ENCODE measurements around the gene TTLL8. TPM values are rescaled to one million over a fixed set of nuclear protein-coding genes. Genes with fewer than 3 reads are reported as not detected.

The TTLL8 gene
- polyA plus RNA-seq, 1 of the 3 experiments (the other 2 are of a cell fraction) = not detected

DNA sequence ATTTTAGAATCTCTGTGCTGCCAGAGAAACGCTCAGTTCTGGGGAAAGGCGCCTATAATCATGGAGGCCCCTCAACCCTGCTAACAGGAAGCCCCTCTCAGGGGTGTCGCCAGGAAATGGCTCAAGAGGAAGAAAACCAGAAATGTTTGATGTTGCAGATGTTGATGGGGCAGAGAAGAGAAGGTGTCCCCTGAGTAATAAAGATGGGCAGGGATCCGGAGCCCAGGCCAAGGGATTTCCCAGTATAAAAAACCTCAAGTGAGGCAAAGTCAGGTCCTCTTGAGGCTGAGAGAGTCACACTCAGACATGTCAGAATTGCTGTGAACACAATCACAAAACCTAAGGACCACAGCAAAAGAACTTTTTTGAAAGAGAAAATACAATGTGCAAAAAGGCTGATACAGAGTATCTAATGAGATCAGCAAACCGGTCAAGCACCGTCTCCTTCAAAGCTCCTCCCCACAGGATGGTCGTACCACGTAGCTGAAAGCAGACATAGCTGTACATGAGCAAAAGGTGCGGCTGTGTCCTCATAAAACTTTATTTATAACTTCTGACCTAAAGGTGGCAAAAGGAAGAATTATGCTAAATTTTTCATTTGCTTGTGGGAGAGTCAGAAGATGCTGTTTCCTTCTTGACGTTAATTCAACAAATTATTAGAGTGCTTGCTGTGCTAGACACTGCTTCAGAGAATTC is 43.9 kb upstream of the TTLL8 start (continued):
- TF ChIP-seq, protein P1, sequence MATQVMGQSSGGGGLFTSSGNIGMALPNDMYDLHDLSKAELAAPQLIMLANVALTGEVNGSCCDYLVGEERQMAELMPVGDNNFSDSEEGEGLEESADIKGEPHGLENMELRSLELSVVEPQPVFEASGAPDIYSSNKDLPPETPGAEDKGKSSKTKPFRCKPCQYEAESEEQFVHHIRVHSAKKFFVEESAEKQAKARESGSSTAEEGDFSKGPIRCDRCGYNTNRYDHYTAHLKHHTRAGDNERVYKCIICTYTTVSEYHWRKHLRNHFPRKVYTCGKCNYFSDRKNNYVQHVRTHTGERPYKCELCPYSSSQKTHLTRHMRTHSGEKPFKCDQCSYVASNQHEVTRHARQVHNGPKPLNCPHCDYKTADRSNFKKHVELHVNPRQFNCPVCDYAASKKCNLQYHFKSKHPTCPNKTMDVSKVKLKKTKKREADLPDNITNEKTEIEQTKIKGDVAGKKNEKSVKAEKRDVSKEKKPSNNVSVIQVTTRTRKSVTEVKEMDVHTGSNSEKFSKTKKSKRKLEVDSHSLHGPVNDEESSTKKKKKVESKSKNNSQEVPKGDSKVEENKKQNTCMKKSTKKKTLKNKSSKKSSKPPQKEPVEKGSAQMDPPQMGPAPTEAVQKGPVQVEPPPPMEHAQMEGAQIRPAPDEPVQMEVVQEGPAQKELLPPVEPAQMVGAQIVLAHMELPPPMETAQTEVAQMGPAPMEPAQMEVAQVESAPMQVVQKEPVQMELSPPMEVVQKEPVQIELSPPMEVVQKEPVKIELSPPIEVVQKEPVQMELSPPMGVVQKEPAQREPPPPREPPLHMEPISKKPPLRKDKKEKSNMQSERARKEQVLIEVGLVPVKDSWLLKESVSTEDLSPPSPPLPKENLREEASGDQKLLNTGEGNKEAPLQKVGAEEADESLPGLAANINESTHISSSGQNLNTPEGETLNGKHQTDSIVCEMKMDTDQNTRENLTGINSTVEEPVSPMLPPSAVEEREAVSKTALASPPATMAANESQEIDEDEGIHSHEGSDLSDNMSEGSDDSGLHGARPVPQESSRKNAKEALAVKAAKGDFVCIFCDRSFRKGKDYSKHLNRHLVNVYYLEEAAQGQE (IDR thresholded peaks at IDR 0.05; ENCODE audit: low read depth, low read length) = no peak

DNA sequence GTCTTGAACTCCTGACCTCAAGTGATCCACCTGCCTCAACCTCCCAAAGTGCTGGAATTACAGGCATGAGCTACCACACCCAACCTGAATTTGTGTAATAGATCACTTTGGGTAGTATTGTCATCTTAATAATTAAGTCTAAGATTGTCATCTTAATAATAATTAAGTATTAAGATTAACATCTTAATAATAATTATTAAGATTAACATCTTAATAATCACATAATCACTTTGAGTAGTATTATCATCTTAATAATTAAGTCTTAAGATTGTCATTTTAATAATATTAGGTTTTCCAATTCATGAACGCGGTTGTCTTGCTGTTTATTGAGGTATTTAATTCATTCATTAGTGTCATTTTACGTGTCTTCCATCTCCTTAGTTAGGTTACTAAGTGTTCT is 40.0 kb upstream of the TTLL8 start:
- no peak for DNase-seq
- Histone ChIP-seq H3K4me3 (ENCODE audit: low read depth in 2 of 2, low read length in 1 of 2) (no peak overlapping the region), H4K20me1 (ENCODE audit: insufficient read depth) (no peaks in the 10 kb centered on the region), H3K4me1 (ENCODE audit: control insufficient read depth in 1 of 2, insufficient read depth in 2 of 2, low read depth in 1 of 2, low read length in 1 of 2) (no peaks in the 10 kb centered on the region), H3K9me3 (no peaks in the 10 kb centered on the region), H3K79me2 (ENCODE audit: insufficient read depth) (no peaks in the 10 kb centered on the region), H3K27ac (ENCODE audit: low read depth in 2 of 2, low read length in 1 of 2) (no peak overlapping the region), H3K27me3 (ENCODE audit: insufficient read depth) (no peaks in the 10 kb centered on the region; the same call in 1 of the 2 replicates), H3K9me2 (no peaks in the 10 kb centered on the region), H3K9ac (no peak overlapping the region), H3F3A (replicated peaks; ENCODE audit: insufficient read depth) (no peaks in the 10 kb centered on the region), H3K36me3 (replicated peaks in 1 of 2; ENCODE audit: control insufficient read depth in 1 of 2, insufficient read depth in 2 of 2, low read length in 1 of 2) (no peaks in the 10 kb centered on the region), H2AFZ (ENCODE audit: low read depth) (no peak overlapping the region), H3K4me2 (no peak overlapping the region)
- POLR2A ChIA-PET = no interaction called here
- 72% methylated on average over 3 of the region's 3 CpGs for WGBS (ENCODE audit: low lambda C conversion rate)
- CTCF ChIA-PET = no interaction called here
- TF ChIP-seq NRF1 (IDR thresholded peaks at IDR 0.05; ENCODE audit: low read depth, low read length) (no peak), MXI1 (IDR thresholded peaks at IDR 0.05; ENCODE audit: low read depth, low read length) (no peak)

DNA sequence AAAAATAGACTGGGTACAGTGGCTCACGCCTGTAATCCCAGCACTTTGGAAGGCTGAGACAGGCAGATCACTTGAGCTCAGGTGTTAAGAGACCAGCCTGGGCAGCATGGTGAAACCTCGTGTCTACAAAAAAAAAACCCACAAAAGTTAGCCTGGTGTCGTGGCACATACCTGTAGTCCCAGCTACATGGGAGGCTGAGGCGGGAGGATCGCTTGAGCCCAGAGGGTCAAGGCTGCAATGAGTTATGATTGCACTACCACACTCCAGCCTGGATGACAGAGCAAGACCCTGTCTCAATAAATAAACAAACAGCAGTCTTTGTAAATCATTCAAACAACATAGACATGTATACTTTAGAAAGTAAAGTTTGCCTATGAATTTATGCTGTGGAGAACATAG is 34.2 kb upstream of the TTLL8 start:
- H4K20me1 ChIP-seq (ENCODE audit: insufficient read depth) = no peaks in the 10 kb centered on the region
- ChIA-PET CTCF (no interaction called here), POLR2A (no interaction called here)
- peaks cover 0 to 8% of the 10 kb centered on the region in 2 experiments; a peak in 1 of 4 replicates for H3K4me1 ChIP-seq (ENCODE audit: control insufficient read depth in 1 of 2, insufficient read depth in 2 of 2, low read depth in 1 of 2, low read length in 1 of 2)
- H3K36me3 ChIP-seq (replicated peaks in 1 of 2; ENCODE audit: control insufficient read depth in 1 of 2, insufficient read depth in 2 of 2, low read length in 1 of 2) = no peaks in the 10 kb centered on the region
- WGBS (ENCODE audit: low lambda C conversion rate) = 74% methylated on average over 5 of the region's 5 CpGs
- H3F3A ChIP-seq (replicated peaks; ENCODE audit: insufficient read depth) = no peaks in the 10 kb centered on the region
- H3K79me2 ChIP-seq (ENCODE audit: insufficient read depth) = no peaks in the 10 kb centered on the region
- no peak for DNase-seq
- no peak overlapping the region for H2AFZ ChIP-seq (ENCODE audit: low read depth)
- no peak overlapping the region for H3K9ac ChIP-seq
- no peaks in the 10 kb centered on the region for H3K9me2 ChIP-seq
- H3K9me3 ChIP-seq = no peaks in the 10 kb centered on the region; the same call in 1 of the 2 replicates
- no peak overlapping the region for H3K27ac ChIP-seq (ENCODE audit: low read depth in 2 of 2, low read length in 1 of 2)
- no peak overlapping the region for H3K4me3 ChIP-seq (ENCODE audit: low read depth in 2 of 2, low read length in 1 of 2)
- H3K4me2 ChIP-seq = no peak overlapping the region
- no peaks in the 10 kb centered on the region; the same call in 1 of the 2 replicates for H3K27me3 ChIP-seq (ENCODE audit: insufficient read depth)
- TF ChIP-seq ELF1 (IDR thresholded peaks at IDR 0.05) = no peak
- TF ChIP-seq NRF1 (IDR thresholded peaks at IDR 0.05; ENCODE audit: low read depth, low read length) = no peak
- TF ChIP-seq NFIC (IDR thresholded peaks at IDR 0.05; ENCODE audit: borderline replicate concordance) = no peak
- no peak for TF ChIP-seq FOSL2 (IDR thresholded peaks at IDR 0.05; ENCODE audit: borderline replicate concordance, low read depth)
- TF ChIP-seq RAD21 (IDR thresholded peaks at IDR 0.05; ENCODE audit: low read length) = no peak
- no peak for TF ChIP-seq RXRA (IDR thresholded peaks at IDR 0.05; ENCODE audit: borderline replicate concordance, low read depth)
- no peak for TF ChIP-seq TAF1 (IDR thresholded peaks at IDR 0.05; ENCODE audit: borderline replicate concordance, low read depth, low read length)
- no peak for TF ChIP-seq FOXJ3 (CRISPR knock-in tag; IDR thresholded peaks at IDR 0.05)
- no peak for TF ChIP-seq RFX5 (IDR thresholded peaks at IDR 0.05; ENCODE audit: low read length)
- no peak for TF ChIP-seq TEAD4 (IDR thresholded peaks at IDR 0.05; ENCODE audit: borderline replicate concordance, insufficient read depth)
- no peak for TF ChIP-seq FOXM1 (IDR thresholded peaks at IDR 0.05; ENCODE audit: low read depth)
- TF ChIP-seq, protein P2, sequence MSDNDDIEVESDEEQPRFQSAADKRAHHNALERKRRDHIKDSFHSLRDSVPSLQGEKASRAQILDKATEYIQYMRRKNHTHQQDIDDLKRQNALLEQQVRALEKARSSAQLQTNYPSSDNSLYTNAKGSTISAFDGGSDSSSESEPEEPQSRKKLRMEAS (IDR thresholded peaks at IDR 0.05; ENCODE audit: low read depth) = no peak
- TF ChIP-seq SMC3 (IDR thresholded peaks at IDR 0.05; ENCODE audit: low read depth, low read length) = no peak
- TF ChIP-seq, protein P3, sequence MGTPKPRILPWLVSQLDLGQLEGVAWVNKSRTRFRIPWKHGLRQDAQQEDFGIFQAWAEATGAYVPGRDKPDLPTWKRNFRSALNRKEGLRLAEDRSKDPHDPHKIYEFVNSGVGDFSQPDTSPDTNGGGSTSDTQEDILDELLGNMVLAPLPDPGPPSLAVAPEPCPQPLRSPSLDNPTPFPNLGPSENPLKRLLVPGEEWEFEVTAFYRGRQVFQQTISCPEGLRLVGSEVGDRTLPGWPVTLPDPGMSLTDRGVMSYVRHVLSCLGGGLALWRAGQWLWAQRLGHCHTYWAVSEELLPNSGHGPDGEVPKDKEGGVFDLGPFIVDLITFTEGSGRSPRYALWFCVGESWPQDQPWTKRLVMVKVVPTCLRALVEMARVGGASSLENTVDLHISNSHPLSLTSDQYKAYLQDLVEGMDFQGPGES (IDR thresholded peaks at IDR 0.05; ENCODE audit: low read depth, low read length) = no peak
- TF ChIP-seq, protein P4, sequence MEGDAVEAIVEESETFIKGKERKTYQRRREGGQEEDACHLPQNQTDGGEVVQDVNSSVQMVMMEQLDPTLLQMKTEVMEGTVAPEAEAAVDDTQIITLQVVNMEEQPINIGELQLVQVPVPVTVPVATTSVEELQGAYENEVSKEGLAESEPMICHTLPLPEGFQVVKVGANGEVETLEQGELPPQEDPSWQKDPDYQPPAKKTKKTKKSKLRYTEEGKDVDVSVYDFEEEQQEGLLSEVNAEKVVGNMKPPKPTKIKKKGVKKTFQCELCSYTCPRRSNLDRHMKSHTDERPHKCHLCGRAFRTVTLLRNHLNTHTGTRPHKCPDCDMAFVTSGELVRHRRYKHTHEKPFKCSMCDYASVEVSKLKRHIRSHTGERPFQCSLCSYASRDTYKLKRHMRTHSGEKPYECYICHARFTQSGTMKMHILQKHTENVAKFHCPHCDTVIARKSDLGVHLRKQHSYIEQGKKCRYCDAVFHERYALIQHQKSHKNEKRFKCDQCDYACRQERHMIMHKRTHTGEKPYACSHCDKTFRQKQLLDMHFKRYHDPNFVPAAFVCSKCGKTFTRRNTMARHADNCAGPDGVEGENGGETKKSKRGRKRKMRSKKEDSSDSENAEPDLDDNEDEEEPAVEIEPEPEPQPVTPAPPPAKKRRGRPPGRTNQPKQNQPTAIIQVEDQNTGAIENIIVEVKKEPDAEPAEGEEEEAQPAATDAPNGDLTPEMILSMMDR (IDR thresholded peaks at IDR 0.05) = no peak
- TF ChIP-seq, protein P5, sequence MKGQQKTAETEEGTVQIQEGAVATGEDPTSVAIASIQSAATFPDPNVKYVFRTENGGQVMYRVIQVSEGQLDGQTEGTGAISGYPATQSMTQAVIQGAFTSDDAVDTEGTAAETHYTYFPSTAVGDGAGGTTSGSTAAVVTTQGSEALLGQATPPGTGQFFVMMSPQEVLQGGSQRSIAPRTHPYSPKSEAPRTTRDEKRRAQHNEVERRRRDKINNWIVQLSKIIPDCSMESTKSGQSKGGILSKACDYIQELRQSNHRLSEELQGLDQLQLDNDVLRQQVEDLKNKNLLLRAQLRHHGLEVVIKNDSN (IDR thresholded peaks at IDR 0.05; ENCODE audit: borderline replicate concordance, low read depth) = no peak
